GM23338 (cell line): Measurements from ENCODE around the gene LONRF2. TPM values are rescaled to one million over a fixed set of nuclear protein-coding genes. Genes with fewer than 3 reads are reported as not detected.

Experiments
- ATAC-seq: fragments of 200-7000 bp; cut with Tn5 transposase; 3 replicates; pipeline ENCODE4 v1.9.1; 2020
- DNase-seq: peaks from one replicate; pipeline ENCODE4 v3.0.0-alpha.2; 2015; ENCODE audit warnings: low spot score
- H2AFZ ChIP-seq: fragments of 200-600 bp; sonication (generic); 2 replicates; pipeline ENCODE4 v1.8.0; 2016; ENCODE audit warnings: antibody characterized with exemption, mild to moderate bottlenecking, moderate library complexity
- H3F3A ChIP-seq: fragments of 200-600 bp; sonication (generic); replicated peaks from 2 replicates; pipeline ENCODE4 v1.8.0; 2017; ENCODE audit warnings: antibody characterized with exemption, mixed run types, low read depth
- H3K27ac ChIP-seq: fragments of 200-600 bp; sonication (generic); 2 replicates; pipeline ENCODE4 v1.6.1; 2016; ENCODE audit warnings: low read depth
- H3K27me3 ChIP-seq: fragments of 200-600 bp; sonication (generic); 2 replicates; pipeline ENCODE4 v1.8.0; 2016; ENCODE audit warnings: mild to moderate bottlenecking, mixed run types, moderate library complexity; ENCODE audit not compliant: insufficient read depth
- H3K36me3 ChIP-seq: fragments of 200-600 bp; sonication (generic); 2 replicates; pipeline ENCODE4 v1.8.0; 2016; ENCODE audit warnings: mild to moderate bottlenecking; ENCODE audit not compliant: insufficient read depth
- H3K4me1 ChIP-seq: fragments of 200-600 bp; sonication (generic); 2 replicates; pipeline ENCODE4 v1.8.0; 2016; ENCODE audit warnings: mild to moderate bottlenecking, moderate library complexity; ENCODE audit not compliant: insufficient read depth
- H3K4me2 ChIP-seq: fragments of 200-600 bp; sonication (generic); 2 replicates; pipeline ENCODE4 v1.7.1; 2017; ENCODE audit warnings: mixed run types
- H3K4me3 ChIP-seq: fragments of 200-600 bp; sonication (generic); 2 replicates; pipeline ENCODE4 v1.6.1; 2016; ENCODE audit warnings: mixed run types
- H3K79me2 ChIP-seq: fragments of 200-600 bp; sonication (generic); replicated peaks from 2 replicates; pipeline ENCODE4 v1.8.0; 2017; ENCODE audit warnings: mild to moderate bottlenecking; ENCODE audit not compliant: insufficient read depth
- H3K9me2 ChIP-seq: fragments of 200-600 bp; sonication (generic); 2 replicates; pipeline ENCODE4 v1.8.0; 2017; ENCODE audit not compliant: insufficient read depth
- H4K20me1 ChIP-seq: fragments of 200-600 bp; sonication (generic); replicated peaks from 2 replicates; pipeline ENCODE4 v1.8.0; 2017; ENCODE audit warnings: mild to moderate bottlenecking; ENCODE audit not compliant: insufficient read depth
- H3K27ac Mint-ChIP-seq: 2 replicates; pipeline ENCODE4 v1.8.0; 2020; ENCODE audit warnings: inconsistent platforms, mild to moderate bottlenecking, moderate library complexity, mixed read lengths
- H3K27me3 Mint-ChIP-seq: 3 replicates; pipeline ENCODE4 v1.8.0; 2022; ENCODE audit warnings: low read depth, mild to moderate bottlenecking, moderate library complexity, mixed read lengths, inconsistent platforms; ENCODE audit not compliant: insufficient read depth, poor library complexity
- H3K36me3 Mint-ChIP-seq: 3 replicates; pipeline ENCODE4 v1.8.0; 2021; ENCODE audit warnings: low read depth, mild to moderate bottlenecking, inconsistent platforms, moderate library complexity, mixed read lengths
- H3K4me1 Mint-ChIP-seq: 3 replicates; pipeline ENCODE4 v1.8.0; 2020; ENCODE audit warnings: mild to moderate bottlenecking, inconsistent platforms, mixed read lengths
- H3K4me3 Mint-ChIP-seq: 3 replicates; pipeline ENCODE4 v1.8.0; 2021; ENCODE audit warnings: moderate library complexity, mild to moderate bottlenecking, inconsistent platforms, mixed read lengths
- H3K9me3 Mint-ChIP-seq: 3 replicates; pipeline ENCODE4 v1.8.0; 2020; ENCODE audit warnings: moderate library complexity, mild to moderate bottlenecking, inconsistent platforms, mixed read lengths
- CREB1 ChIP-seq: fragments of 250-450 bp; sonication (Bioruptor Pico); IDR thresholded peaks from 2 replicates; pipeline ENCODE4 v1.5.0; 2020; ENCODE audit warnings: low read depth, mild to moderate bottlenecking, moderate library complexity
- EZH2 ChIP-seq: fragments of 200-600 bp; sonication (generic); IDR thresholded peaks from one replicate; pipeline ENCODE4 v1.8.0; 2017; ENCODE audit warnings: antibody characterized with exemption, mild to moderate bottlenecking, low read depth; ENCODE audit not compliant: unreplicated experiment
- JUNB ChIP-seq: IDR thresholded peaks from one replicate; pipeline ENCODE4 v1.6.1; 2016; ENCODE audit warnings: antibody characterized with exemption; ENCODE audit not compliant: unreplicated experiment
- POLR2AphosphoS5 ChIP-seq: IDR thresholded peaks from 2 replicates; pipeline ENCODE4 v1.6.1; 2016; ENCODE audit warnings: antibody characterized with exemption, low read depth
- ZNF331 ChIP-seq: fragments of 250-450 bp; sonication (Bioruptor Pico); IDR thresholded peaks from 2 replicates; pipeline ENCODE4 v1.5.0; 2020; ENCODE audit warnings: low read depth, mild to moderate bottlenecking, moderate library complexity
- polyA plus RNA-seq: library from polyadenylated mRNA; unstranded; fragments of >200 nt; fragmentation: Nextera tagmentation; extraction: Ambion mirVana; gene quantifications from 2 replicates; pipeline ENCODE4 v1.2.1, GENCODE V29; 2016
- total RNA-seq: library from RNA; depleted of rRNA; stranded (reverse); fragments of >200 nt; shearing (Covaris generic); gene quantifications from 2 replicates; pipeline ENCODE4 v1.2.3, GENCODE V29; 2014
- TF ChIP-seq, protein P1 (sequence below): IDR thresholded peaks from one replicate; pipeline ENCODE4 v1.6.1; 2018; ENCODE audit warnings: antibody characterized with exemption; ENCODE audit not compliant: unreplicated experiment
- TF ChIP-seq, protein P2 (sequence below), 2 experiments: fragments of 200-600 bp in 1 of 2; sonication (generic) in 1 of 2; conservative IDR thresholded peaks; 2 replicates each; pipeline versions ENCODE4 v1.5.1 to v1.6.1; 2016 to 2017; ENCODE audit warnings: antibody characterized with exemption in 2 of 2, low read depth in 2 of 2, mild to moderate bottlenecking in 2 of 2, moderate library complexity in 1 of 2
- TF ChIP-seq, protein P3 (sequence below): IDR thresholded peaks from 2 replicates; pipeline ENCODE4 v1.6.1; 2016; ENCODE audit warnings: antibody characterized with exemption

LONRF2 gene
- total and polyA plus RNA-seq, 2 experiments from 2014 or later: 0.05 to 0.24 TPM

DNA sequence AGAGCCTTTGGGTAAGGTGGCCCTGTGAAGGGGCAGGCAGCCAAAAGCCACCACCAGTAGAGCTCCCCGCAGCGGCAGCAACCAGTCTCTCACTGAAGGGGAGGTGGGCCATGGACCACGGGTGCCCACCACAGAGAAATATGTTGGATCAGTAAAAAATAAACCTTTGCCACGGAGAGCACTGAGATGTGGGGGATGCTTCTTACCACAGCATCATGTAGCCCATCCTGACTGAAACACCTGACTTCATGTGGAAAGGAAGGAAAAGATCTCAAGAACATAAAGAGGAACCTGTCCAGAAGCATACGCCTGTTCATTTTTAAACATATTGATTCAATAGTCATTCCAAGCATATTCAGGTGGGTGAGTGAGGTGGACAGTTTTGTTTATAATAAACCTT is 51.1 kb downstream of the LONRF2 start:
- H3K27me3 ChIP-seq: no peaks in the 10 kb centered on the region
- H3K27ac ChIP-seq: no peak overlapping the region
- H2AFZ ChIP-seq: no peak overlapping the region
- H3K36me3 Mint-ChIP-seq: no peaks in the 10 kb centered on the region
- no peak overlapping the region for H3K4me2 ChIP-seq
- no peak overlapping the region for H3K27ac Mint-ChIP-seq
- H3F3A ChIP-seq: no peaks in the 10 kb centered on the region
- H3K4me3 Mint-ChIP-seq: no peak overlapping the region
- TF ChIP-seq EZH2 (no peak), JUNB (no peak), POLR2AphosphoS5 (no peak), ZNF331 (CRISPR knock-in tag) (no peak)
- TF ChIP-seq, protein P1, sequence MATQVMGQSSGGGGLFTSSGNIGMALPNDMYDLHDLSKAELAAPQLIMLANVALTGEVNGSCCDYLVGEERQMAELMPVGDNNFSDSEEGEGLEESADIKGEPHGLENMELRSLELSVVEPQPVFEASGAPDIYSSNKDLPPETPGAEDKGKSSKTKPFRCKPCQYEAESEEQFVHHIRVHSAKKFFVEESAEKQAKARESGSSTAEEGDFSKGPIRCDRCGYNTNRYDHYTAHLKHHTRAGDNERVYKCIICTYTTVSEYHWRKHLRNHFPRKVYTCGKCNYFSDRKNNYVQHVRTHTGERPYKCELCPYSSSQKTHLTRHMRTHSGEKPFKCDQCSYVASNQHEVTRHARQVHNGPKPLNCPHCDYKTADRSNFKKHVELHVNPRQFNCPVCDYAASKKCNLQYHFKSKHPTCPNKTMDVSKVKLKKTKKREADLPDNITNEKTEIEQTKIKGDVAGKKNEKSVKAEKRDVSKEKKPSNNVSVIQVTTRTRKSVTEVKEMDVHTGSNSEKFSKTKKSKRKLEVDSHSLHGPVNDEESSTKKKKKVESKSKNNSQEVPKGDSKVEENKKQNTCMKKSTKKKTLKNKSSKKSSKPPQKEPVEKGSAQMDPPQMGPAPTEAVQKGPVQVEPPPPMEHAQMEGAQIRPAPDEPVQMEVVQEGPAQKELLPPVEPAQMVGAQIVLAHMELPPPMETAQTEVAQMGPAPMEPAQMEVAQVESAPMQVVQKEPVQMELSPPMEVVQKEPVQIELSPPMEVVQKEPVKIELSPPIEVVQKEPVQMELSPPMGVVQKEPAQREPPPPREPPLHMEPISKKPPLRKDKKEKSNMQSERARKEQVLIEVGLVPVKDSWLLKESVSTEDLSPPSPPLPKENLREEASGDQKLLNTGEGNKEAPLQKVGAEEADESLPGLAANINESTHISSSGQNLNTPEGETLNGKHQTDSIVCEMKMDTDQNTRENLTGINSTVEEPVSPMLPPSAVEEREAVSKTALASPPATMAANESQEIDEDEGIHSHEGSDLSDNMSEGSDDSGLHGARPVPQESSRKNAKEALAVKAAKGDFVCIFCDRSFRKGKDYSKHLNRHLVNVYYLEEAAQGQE: no peak
- TF ChIP-seq, protein P2, sequence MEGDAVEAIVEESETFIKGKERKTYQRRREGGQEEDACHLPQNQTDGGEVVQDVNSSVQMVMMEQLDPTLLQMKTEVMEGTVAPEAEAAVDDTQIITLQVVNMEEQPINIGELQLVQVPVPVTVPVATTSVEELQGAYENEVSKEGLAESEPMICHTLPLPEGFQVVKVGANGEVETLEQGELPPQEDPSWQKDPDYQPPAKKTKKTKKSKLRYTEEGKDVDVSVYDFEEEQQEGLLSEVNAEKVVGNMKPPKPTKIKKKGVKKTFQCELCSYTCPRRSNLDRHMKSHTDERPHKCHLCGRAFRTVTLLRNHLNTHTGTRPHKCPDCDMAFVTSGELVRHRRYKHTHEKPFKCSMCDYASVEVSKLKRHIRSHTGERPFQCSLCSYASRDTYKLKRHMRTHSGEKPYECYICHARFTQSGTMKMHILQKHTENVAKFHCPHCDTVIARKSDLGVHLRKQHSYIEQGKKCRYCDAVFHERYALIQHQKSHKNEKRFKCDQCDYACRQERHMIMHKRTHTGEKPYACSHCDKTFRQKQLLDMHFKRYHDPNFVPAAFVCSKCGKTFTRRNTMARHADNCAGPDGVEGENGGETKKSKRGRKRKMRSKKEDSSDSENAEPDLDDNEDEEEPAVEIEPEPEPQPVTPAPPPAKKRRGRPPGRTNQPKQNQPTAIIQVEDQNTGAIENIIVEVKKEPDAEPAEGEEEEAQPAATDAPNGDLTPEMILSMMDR (conservative IDR thresholded peaks at IDR 0.05; ENCODE audit: low read depth in 2 of 2): no peak
- TF ChIP-seq, protein P3, sequence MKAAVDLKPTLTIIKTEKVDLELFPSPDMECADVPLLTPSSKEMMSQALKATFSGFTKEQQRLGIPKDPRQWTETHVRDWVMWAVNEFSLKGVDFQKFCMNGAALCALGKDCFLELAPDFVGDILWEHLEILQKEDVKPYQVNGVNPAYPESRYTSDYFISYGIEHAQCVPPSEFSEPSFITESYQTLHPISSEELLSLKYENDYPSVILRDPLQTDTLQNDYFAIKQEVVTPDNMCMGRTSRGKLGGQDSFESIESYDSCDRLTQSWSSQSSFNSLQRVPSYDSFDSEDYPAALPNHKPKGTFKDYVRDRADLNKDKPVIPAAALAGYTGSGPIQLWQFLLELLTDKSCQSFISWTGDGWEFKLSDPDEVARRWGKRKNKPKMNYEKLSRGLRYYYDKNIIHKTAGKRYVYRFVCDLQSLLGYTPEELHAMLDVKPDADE: no peak
- peaks cover 7% of the 10 kb centered on the region for H3K27me3 Mint-ChIP-seq
- H3K9me3 Mint-ChIP-seq: peaks cover 6% of the 10 kb centered on the region
- no peaks in the 10 kb centered on the region for H3K4me1 ChIP-seq
- DNase-seq (no peak), ATAC-seq (no peak)
- no peaks in the 10 kb centered on the region for H3K79me2 ChIP-seq
- H3K9me2 ChIP-seq: no peaks in the 10 kb centered on the region; the same call in 1 of the 2 replicates
- no peak overlapping the region for H3K4me3 ChIP-seq
- H3K4me1 Mint-ChIP-seq: no peaks in the 10 kb centered on the region
- H4K20me1 ChIP-seq: no peaks in the 10 kb centered on the region
- H3K36me3 ChIP-seq: no peaks in the 10 kb centered on the region

DNA sequence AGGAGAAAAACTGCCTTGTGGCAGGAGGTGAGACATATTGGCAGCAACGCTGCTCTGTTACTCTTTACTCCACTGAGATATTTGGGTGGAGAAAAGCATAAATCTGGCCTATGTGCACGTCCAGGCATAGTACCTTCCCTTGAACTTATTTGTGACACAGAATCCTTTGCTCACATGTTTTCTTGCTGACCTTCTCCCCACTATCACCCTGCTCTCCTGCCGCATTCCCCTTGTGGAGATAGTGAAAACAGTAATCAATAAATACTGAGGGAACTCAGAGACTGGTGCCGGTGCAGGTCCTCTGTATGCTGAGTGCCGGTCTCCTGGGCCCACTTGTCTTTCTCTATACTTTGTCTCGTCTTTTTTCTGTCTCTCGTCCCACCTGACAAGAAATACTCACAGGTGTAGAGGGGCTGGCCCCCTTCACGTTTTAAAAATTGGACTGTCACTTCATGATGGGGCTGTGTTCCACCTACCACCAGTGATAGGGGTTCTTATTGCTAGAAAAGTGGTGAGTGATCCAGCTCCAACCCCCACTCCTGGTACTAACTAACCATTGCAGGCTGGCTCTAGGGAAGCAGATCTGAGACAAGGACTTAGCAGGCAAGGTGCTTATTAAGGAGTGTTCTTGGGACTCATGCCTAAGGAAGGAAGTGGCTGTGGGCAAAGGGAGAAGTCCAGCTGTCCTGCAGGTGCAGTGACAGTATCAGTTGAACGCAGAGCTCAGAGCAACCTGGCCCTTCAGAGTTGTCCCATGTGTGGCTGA is 51.7 kb downstream of the LONRF2 start:
- Histone ChIP-seq H3K79me2 (no peaks in the 10 kb centered on the region), H3K4me2 (no peak overlapping the region), H3K27ac (no peak overlapping the region), H3K4me1 (no peaks in the 10 kb centered on the region), H3K27me3 (no peaks in the 10 kb centered on the region), H2AFZ (no peak overlapping the region), H3K4me3 (no peak overlapping the region), H3K36me3 (no peaks in the 10 kb centered on the region), H3F3A (no peaks in the 10 kb centered on the region), H3K9me2 (no peaks in the 10 kb centered on the region; the same call in 1 of the 2 replicates), H4K20me1 (no peaks in the 10 kb centered on the region)
- H3K36me3 Mint-ChIP-seq: no peaks in the 10 kb centered on the region
- peaks cover 7% of the 10 kb centered on the region for H3K27me3 Mint-ChIP-seq
- no peak for TF ChIP-seq CREB1 (CRISPR knock-in tag)
- TF ChIP-seq, protein P2 (conservative IDR thresholded peaks at IDR 0.05; ENCODE audit: low read depth in 2 of 2): no peak
- no peak overlapping the region for H3K4me3 Mint-ChIP-seq
- H3K27ac Mint-ChIP-seq: no peak overlapping the region
- no peaks in the 10 kb centered on the region for H3K4me1 Mint-ChIP-seq
- ATAC-seq: no peak
- DNase-seq: no peak
- H3K9me3 Mint-ChIP-seq: peaks cover 6% of the 10 kb centered on the region
